ENCODE results near the gene TNS1. TPM values are rescaled to one million over a fixed set of nuclear protein-coding genes. Genes with fewer than 3 reads are reported as not detected.

Gene TNS1
- 132 TPM for total RNA-seq

GRCh38 chr2:218002845-218003180, at the start of gene TNS1:
TNS1 (minus strand) TSS chr2:218002995; CDS start chr2:218002872, 123 bp downstream.

Other genes with a start within 250 kb of the TNS1 start
- not detected for gene RUFY4, start 66.3 kb upstream of the TNS1 start, total RNA-seq
- 0.99 TPM for gene CXCR2, start 123.0 kb upstream of the TNS1 start, total RNA-seq
- gene CXCR1, start 164.0 kb upstream of the TNS1 start, total RNA-seq, result 0.33 TPM
- 138 TPM for gene ARPC2, start 214.2 kb upstream of the TNS1 start, total RNA-seq